ENCODE measurements around the gene LMOD1.
"Not testable (repeated sequence)": the region's sequence is repeated elsewhere in the genome, so short reads cannot be mapped to it uniquely, and the experiment has no call there.

Gene LMOD1

GRCh38 chr1:201874672-201875071 lies 71.7 kb downstream of the LMOD1 start:
- Mint-ChIP-seq H3K9me3 (no peaks in the 10 kb centered on the region), H3K27ac (no peak overlapping the region), H3K4me1 (ENCODE audit: low read depth) (no peaks in the 10 kb centered on the region), H3K4me3 (no peak overlapping the region), H3K36me3 (ENCODE audit: low read depth) (peaks cover 82% of the 10 kb centered on the region), H3K27me3 (no peaks in the 10 kb centered on the region)
- intact Hi-C loops (cut with micrococcal nuclease), result no loop called here

GRCh38 chr1:201870397-201870796 lies 76.0 kb downstream of the LMOD1 start:
- intact Hi-C loops (cut with micrococcal nuclease), result no loop called here
- H3K9me3 Mint-ChIP-seq, result no peaks in the 10 kb centered on the region
- H3K27ac Mint-ChIP-seq, result no peak overlapping the region
- no peaks in the 10 kb centered on the region for H3K27me3 Mint-ChIP-seq
- H3K4me3 Mint-ChIP-seq, result no peak overlapping the region
- H3K36me3 Mint-ChIP-seq (ENCODE audit: low read depth), result peaks cover 95% of the 10 kb centered on the region
- no peaks in the 10 kb centered on the region for H3K4me1 Mint-ChIP-seq (ENCODE audit: low read depth)

GRCh38 chr1:201861448-201861847 lies 84.9 kb downstream of the LMOD1 start:
- Mint-ChIP-seq H3K4me3 (no peak overlapping the region), H3K27me3 (no peaks in the 10 kb centered on the region), H3K27ac (no peak overlapping the region), H3K4me1 (ENCODE audit: low read depth) (no peaks in the 10 kb centered on the region), H3K9me3 (no peaks in the 10 kb centered on the region), H3K36me3 (ENCODE audit: low read depth) (peaks cover 84% of the 10 kb centered on the region)
- intact Hi-C loops (cut with micrococcal nuclease), result no loop called here

- Mint-ChIP-seq H3K27me3 (no peaks in the 10 kb centered on the region), H3K36me3 (ENCODE audit: low read depth) (peaks cover 88% of the 10 kb centered on the region)
- intact Hi-C loops (cut with micrococcal nuclease), result no loop called here
These were observed 86.9 kb downstream of the LMOD1 start for GRCh38 chr1:201859424-201859823.

GRCh38 chr1:201856722-201857121 lies 89.6 kb downstream of the LMOD1 start:
- H3K9me3 Mint-ChIP-seq, H3K27me3 Mint-ChIP-seq: not testable (repeated sequence)

More at GRCh38 chr1:201859424-201859823, 86.9 kb downstream of the LMOD1 start:
- Mint-ChIP-seq H3K4me1 (ENCODE audit: low read depth) (no peaks in the 10 kb centered on the region), H3K27ac (no peak overlapping the region), H3K4me3 (no peak overlapping the region), H3K9me3 (no peaks in the 10 kb centered on the region)

GRCh38 chr1:201851949-201852348 lies 94.4 kb downstream of the LMOD1 start:
- no peak overlapping the region for H3K4me3 Mint-ChIP-seq
- H3K36me3 Mint-ChIP-seq (ENCODE audit: low read depth), result peaks cover 89% of the 10 kb centered on the region
- intact Hi-C loops (cut with micrococcal nuclease), result no loop called here
- H3K9me3 Mint-ChIP-seq, result no peaks in the 10 kb centered on the region
- no peak overlapping the region for H3K27ac Mint-ChIP-seq
- no peaks in the 10 kb centered on the region for H3K27me3 Mint-ChIP-seq
- no peaks in the 10 kb centered on the region for H3K4me1 Mint-ChIP-seq (ENCODE audit: low read depth)

More at GRCh38 chr1:201856722-201857121, 89.6 kb downstream of the LMOD1 start:
- H3K27ac Mint-ChIP-seq; H3K4me3 Mint-ChIP-seq; intact Hi-C loops (cut with micrococcal nuclease); H3K4me1 Mint-ChIP-seq (ENCODE audit: low read depth): not testable (repeated sequence)
- peaks cover 91% of the 10 kb centered on the region for H3K36me3 Mint-ChIP-seq (ENCODE audit: low read depth)

- Mint-ChIP-seq H3K4me3 (no peak overlapping the region), H3K9me3 (no peaks in the 10 kb centered on the region), H3K36me3 (ENCODE audit: low read depth) (peaks cover 75% of the 10 kb centered on the region), H3K27me3 (no peaks in the 10 kb centered on the region), H3K27ac (no peak overlapping the region), H3K4me1 (ENCODE audit: low read depth) (no peaks in the 10 kb centered on the region)
- intact Hi-C loops (cut with micrococcal nuclease), result no loop called here
These were observed 96.3 kb downstream of the LMOD1 start for GRCh38 chr1:201850053-201850397.

- no peaks in the 10 kb centered on the region for H3K27me3 Mint-ChIP-seq
- no peak overlapping the region for H3K4me3 Mint-ChIP-seq
- no peak overlapping the region for H3K27ac Mint-ChIP-seq
- intact Hi-C loops (cut with micrococcal nuclease), result no loop called here
- H3K4me1 Mint-ChIP-seq (ENCODE audit: low read depth), result no peaks in the 10 kb centered on the region
- peaks cover 70% of the 10 kb centered on the region for H3K36me3 Mint-ChIP-seq (ENCODE audit: low read depth)
- H3K9me3 Mint-ChIP-seq, result no peaks in the 10 kb centered on the region
These were observed 96.8 kb downstream of the LMOD1 start for GRCh38 chr1:201849372-201850052.

GRCh38 chr1:201848230-201848629 lies 98.1 kb downstream of the LMOD1 start:
- Mint-ChIP-seq H3K36me3 (ENCODE audit: low read depth) (peaks cover 57% of the 10 kb centered on the region), H3K4me3 (no peak overlapping the region), H3K9me3 (no peaks in the 10 kb centered on the region), H3K4me1 (ENCODE audit: low read depth) (peaks cover 2% of the 10 kb centered on the region), H3K27me3 (no peaks in the 10 kb centered on the region), H3K27ac (no peak overlapping the region)
- intact Hi-C loops (cut with micrococcal nuclease), result no loop called here

GRCh38 chr1:201847150-201847549 lies 99.2 kb downstream of the LMOD1 start:
- Mint-ChIP-seq H3K4me3 (no peak overlapping the region), H3K9me3 (no peaks in the 10 kb centered on the region), H3K36me3 (ENCODE audit: low read depth) (peaks cover 46% of the 10 kb centered on the region), H3K4me1 (ENCODE audit: low read depth) (peaks cover 12% of the 10 kb centered on the region), H3K27ac (no peak overlapping the region), H3K27me3 (no peaks in the 10 kb centered on the region)
- intact Hi-C loops (cut with micrococcal nuclease), result no loop called here

Data from dendritic cell treated with granulocyte-macrophage colony-stimulating factor and Interleukin-4, amounts not matched to agents 40 ng/mL and 50 ng/mL, for 4 days (primary cell).